HepG2 (cell line): Measurements from ENCODE around the gene GPR87.

Experiments used
- AGO1 ChIP-seq: fragments of 200-400 bp; formaldehyde crosslinking; IDR thresholded peaks from 2 replicates; pipeline ENCODE4 v1.6.1; 2017; ENCODE audit warnings: mild to moderate bottlenecking, low read depth, low read length, moderate library complexity; ENCODE audit not compliant: poor library complexity, severe bottlenecking
- ATF2 ChIP-seq: sonication (generic); formaldehyde crosslinking; IDR thresholded peaks from 2 replicates; pipeline ENCODE4 v1.4.0; 2020; ENCODE audit warnings: missing genetic modification reagents
- E2F5 ChIP-seq: sonication (generic); formaldehyde crosslinking; conservative IDR thresholded peaks from 2 replicates; pipeline ENCODE4 v1.4.0; 2020; ENCODE audit warnings: missing genetic modification reagents
- PBX3 ChIP-seq: sonication (generic); formaldehyde crosslinking; IDR thresholded peaks from 2 replicates; pipeline ENCODE4 v1.8.1; 2023; ENCODE audit warnings: missing genetic modification reagents, inconsistent platforms, borderline replicate concordance
- POLR2AphosphoS5 ChIP-seq: IDR thresholded peaks from 2 replicates; pipeline ENCODE4 v1.6.1; 2012; ENCODE audit warnings: low read depth, low read length
- SIN3A ChIP-seq: IDR thresholded peaks from 2 replicates; pipeline ENCODE4 v1.6.1; 2011; ENCODE audit warnings: low read depth, mild to moderate bottlenecking, control low read depth, low read length, borderline replicate concordance
- TOE1 ChIP-seq: sonication (generic); formaldehyde crosslinking; IDR thresholded peaks from 2 replicates; pipeline ENCODE4 v1.4.0; 2020; ENCODE audit warnings: mild to moderate bottlenecking, missing genetic modification reagents
- ZBTB33 ChIP-seq: sonication (generic); formaldehyde crosslinking; IDR thresholded peaks from 2 replicates; pipeline ENCODE4 v1.4.0; 2020; ENCODE audit warnings: missing genetic modification reagents

GRCh38 chr3:151289445-151289844 lies 27.2 kb downstream of the GPR87 start:
- no peak for TF ChIP-seq TOE1
- no peak for TF ChIP-seq PBX3
- no peak for TF ChIP-seq POLR2AphosphoS5
- no peak for TF ChIP-seq E2F5 (CRISPR knock-in tag)
- no peak for TF ChIP-seq SIN3A
- TF ChIP-seq ATF2 (CRISPR knock-in tag) = no peak
- no peak for TF ChIP-seq ZBTB33
- TF ChIP-seq AGO1 = no peak
